ENCODE measurements around the gene BACH1.
"Not testable (repeated sequence)": the region's sequence is repeated elsewhere in the genome, so short reads cannot be mapped to it uniquely, and the experiment has no call there.

Gene BACH1

DNA sequence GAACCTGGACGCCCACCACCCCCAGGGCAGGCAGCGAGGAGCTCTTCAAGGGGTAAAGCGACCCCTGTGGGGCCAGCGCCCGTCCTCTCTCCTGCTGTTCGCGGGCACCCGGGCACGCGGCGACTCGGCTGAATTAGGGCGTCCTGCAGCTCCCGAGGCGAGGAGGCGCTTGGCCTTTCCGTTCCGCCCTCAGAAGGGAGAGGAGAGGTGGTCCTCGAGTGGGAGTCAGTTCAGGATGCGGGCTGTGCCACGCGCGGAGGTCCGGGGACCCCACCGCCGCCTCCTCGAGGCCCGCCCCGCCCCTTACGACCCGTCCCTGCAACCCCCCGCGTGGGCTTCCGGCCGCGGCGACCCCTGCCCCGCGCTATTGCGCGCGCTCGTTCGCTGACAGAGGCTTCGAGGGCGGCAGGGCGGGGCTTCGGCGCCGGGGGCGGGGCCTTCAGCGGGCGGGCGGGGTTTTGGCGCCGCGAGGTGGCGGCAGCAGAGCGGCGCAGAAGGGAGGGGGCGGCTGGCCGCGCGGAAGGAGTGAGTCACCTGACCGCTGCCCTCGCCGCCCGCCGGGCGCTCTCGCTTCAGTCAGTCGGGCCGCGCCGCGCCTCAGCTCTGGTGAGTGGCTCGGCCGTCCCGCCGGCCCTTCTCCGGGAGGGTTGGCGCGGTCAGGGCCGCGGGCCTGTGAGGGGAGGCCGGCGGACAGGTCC lies at the start of gene BACH1:
BACH1 (plus strand) TSS at position 575 of the 698 bp plus-strand sequence. CDS start 22,359 bp downstream, outside the sequence.
- DNase-seq (ENCODE audit: low spot score), result peak; percentile 73

DNA sequence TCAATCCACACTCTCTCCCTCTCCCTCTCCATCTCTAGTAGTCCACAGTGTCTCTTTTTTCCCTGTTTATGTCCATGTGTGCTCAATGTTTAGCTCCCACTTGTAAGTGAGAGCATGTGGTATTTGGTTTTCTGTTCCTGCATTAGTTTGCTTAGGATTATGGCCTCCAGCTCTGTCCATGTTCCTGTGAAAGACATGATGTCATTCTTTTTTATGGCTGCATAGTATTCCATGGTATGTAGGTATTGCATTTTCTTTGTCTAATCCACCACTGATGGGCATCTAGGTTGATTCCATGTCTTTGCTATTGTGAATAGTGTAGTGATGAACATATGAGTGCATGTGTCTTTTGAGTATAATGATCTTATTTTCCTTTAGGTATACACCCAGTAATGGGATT lies 49.4 kb upstream of the BACH1 start:
- DNase-seq (ENCODE audit: low spot score), result not testable (repeated sequence)

DNA sequence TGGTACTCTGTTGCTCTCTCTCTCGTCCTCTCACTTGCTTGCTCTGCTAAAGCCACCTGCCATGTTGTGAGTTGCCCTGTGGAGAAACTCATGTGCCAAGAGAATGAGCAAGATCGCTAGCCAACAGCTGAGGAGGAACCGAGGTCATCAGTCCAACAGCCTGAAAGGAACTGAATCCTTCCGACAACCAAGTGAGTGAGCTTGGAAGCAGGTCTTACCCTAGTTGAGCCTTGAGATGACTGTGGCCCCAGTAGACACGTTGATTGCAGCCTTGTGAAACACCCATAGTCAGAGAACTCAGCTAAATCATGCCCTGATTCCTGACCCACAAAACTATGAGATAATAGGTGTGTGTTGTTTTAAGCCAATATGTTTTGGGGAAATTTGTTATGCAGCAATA lies 48.1 kb upstream of the BACH1 start:
- no peak for DNase-seq (ENCODE audit: low spot score)

DNA sequence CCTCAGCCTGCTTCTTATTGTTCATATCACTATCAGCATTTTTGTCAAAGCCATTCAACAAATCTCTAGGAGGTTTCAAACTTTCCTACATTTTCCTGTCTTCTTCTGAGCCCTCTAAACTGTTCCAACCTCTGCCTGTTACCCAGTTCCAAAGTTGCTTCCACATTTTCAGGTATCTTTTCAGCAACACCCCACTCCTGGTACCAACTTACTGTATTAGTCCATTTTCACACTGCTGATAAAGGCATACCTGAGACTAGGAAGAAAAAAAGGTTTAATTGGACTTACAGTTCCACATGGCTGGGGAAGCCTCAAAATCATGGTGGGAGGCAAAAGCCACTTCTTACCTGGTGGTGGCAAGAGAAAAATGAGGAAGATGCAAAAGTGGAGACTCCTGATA lies 44.9 kb upstream of the BACH1 start:
- DNase-seq (ENCODE audit: low spot score), result not testable (repeated sequence)

DNA sequence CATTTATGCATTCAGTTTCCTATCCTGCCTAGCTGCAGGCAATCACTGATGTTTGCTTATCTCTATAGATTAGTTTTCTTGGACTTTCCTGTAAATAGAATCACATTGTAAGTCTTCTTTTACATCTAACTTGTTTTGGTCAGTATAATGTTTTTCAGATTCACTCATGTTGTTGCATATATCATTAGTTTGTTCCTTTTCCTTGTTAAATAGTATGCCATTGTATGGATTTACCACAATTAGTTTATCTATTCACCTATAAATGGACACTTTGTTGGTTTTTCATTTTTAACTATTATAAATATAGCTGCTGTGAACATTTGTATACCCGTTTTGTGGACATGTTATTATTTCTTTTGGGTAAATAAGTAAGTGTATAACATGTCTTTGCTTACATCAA lies 44.2 kb upstream of the BACH1 start:
- no peak for DNase-seq (ENCODE audit: low spot score)

DNA sequence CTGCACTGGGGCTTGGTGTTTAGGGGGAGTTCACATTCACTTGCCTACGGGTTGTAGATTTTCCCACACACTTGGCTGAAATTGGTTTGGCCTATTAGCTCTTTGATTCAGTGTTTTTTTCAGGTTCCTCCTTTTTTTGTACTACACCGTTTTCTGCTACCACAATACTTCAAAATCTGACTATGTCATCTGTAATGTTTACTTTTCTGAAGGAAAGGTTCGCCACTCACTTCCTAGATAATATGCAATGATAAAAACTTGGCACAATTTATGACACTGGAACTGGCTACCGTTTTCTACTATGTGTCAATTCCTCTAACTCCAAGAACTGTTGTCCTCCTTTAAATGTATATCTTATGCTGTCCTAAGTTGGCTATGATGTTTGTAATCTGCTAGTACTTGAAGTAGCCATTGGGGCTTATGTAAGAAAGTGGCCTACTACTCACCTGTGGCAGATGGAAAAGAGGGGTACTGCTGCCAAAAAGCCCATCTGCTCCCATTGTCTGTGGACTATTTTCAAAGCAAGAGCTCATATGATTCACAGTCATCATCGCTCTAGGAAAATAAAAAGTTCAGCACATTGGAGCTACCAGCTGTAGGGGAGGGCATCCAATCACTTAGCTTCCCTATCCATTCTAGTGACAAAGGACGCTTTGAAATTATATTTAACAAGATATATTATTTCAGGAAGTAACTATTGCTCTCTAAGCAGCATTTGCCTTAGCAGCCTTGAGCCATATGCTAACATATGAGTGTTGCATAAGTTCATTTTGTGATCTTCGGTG lies 42.4 kb upstream of the BACH1 start:
- DNase-seq (ENCODE audit: low spot score), result no peak

DNA sequence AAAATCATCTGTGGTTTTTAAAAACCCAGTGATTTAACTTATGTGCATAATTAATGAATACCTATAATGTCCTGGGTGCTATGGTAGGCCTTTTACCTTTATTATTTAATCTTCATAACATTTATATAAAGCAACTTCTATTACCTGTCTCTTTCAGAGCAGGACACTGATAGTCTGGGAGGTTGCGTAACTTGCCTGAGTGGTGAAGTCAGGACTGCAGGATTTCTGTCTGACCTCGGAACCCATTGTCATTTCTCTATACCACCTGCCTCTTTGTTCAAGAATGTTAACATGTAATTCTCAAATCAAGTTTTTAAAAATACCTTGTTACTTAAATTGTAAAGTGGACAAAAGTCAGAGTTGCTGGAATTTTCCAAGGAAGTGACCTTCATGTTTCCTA lies 41.0 kb upstream of the BACH1 start:
- DNase-seq (ENCODE audit: low spot score), result no peak

DNA sequence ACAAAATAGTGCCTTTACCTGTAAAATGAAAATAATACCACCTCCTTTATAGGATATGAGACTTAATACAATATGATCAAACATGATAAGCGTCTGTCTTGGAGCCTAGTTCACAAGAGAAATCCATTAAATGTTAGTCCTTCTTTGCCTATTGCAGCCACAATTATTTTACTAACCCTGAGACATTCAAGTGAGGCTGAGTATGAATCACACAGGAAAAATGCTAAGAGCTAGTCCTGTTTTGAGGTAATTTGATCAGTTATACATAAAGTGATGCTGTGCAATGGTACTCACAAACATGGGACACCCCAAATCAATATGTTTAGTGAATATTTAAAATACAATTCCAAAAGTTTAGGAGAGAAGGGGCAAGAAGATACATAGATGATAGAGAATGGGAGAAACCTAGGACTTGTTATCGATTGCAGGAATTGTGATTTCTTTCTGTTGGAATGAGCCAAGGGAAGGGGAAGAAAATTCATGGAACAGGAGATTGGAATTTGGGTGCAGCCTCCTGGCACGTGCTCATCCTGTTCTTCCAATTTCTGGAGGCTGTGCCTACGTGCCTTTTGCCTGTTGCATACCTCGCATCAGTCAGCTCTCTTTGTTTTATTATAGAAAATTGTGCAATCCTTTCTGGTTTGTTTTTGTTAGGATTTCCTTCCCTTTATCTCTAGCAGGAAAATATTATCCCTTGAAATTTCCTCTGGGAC lies 39.9 kb upstream of the BACH1 start:
- DNase-seq (ENCODE audit: low spot score), result no peak

DNA sequence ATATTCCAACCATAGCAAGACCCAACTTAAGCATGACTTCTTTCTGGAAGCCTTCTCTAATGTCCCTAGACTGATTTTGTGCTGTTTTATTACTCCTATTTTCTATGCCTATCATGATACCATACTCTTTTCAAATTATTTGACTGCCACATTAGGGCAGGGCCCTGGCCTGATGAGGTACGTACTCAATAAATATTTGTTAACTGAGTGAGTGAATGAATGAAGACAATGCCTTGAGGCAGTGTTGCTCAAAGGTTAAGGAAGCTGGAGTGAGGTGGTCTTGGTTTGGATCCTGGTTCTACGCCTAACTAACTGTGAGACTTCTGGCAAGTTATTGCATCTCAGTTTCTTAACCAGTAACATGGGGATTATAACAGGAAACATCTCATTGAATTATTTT lies 38.3 kb upstream of the BACH1 start:
- no peak for DNase-seq (ENCODE audit: low spot score)

DNA sequence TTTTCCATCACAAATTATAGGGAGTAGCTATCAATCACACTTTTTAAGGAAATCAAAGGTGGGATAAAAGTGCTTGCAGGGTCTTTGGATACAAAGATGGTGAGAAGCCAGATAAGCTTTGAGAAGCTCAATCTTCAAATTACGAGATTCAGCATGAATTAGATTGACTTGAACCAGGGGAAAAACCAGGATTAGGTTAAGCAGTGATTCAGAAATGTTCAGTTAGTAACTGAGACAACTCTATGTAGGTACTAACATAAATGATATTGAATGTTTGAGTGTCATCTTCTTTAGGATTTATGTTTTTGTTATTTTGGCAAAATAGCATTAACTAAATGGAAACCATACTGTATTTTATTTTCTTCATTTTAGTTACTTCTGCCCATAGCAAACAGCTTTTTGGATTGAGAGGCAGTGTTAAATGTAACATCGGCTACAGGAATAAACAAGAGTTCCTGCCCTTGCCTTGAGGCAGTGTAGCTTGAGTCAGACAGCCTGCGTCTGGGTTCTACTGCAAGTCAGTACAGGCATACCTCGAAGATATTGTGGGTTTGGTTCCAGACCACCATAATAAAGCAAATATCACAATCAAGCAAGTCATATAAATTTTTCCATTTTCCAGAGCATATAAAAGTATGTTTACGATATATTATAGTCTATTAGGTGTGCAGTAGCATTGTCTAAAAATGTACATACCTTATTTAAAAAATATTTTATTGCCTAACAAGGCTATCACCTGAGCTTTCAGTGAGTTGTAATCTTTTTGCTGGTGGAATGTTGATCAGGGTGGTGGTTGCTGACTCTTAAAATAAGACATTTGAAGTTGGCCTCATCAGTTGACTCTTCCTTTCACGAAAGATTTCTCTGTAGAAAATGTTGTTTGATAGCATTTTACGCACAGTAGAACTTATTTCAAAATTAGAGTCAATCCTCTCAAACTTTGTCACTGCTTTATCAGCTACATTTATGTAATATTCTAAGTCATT lies 36.9 kb upstream of the BACH1 start:
- DNase-seq (ENCODE audit: low spot score), result no peak

DNA sequence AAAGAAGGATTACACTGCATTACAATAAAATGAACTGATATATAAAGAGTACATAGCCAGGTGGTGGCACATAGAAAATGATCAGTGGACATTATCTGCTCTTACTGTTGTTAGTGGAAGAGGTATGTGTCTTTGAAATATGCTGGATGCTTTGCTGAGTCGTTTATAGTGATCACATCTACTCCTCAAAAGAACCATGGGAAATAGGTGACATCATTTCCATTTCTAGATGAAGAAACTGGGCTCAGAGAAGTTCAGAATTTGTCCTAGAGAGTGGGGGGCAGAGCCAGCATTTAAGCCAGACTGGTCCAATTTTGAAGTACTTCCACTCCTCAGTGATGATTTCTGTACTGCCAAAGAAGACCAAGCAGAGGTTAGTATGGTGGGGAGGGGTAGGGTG lies 34.0 kb upstream of the BACH1 start:
- DNase-seq (ENCODE audit: low spot score), result no peak

DNA sequence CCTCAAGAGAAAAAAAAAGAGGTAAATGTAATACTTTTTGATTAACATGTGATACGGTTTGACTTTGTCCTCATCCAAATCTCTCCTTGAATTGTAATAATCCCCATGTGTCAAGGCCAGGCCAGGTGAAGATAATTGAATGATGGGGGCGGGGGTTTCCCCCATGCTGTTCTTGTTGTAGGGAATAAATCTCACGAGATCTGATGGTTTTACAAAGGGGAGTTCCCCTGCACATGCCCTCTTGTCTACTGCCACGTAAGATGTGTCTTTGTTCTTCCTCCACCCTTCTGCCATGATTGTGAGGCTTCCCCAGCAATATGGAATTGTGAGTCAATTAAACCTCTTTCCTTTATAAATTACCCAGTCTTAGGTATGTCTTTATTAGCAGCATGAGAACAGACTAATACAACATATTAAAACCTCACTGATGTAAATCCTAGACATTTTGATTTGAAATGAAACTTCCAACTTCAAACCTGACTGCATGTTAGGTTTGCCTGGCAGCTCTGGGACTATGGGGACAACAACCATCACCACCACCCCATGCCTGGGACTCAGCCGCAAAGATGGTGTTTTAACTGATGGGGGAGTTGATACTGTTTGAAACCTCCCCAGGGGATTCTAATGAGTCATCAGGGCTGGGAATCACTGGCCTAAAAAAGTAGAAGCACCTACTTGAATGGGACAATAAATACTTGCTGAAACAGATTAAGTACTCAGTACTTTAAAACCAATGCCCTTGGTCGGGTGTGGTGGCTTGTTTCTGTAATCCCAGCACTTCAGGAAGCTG lies 32.8 kb upstream of the BACH1 start:
- no peak for DNase-seq (ENCODE audit: low spot score)

DNA sequence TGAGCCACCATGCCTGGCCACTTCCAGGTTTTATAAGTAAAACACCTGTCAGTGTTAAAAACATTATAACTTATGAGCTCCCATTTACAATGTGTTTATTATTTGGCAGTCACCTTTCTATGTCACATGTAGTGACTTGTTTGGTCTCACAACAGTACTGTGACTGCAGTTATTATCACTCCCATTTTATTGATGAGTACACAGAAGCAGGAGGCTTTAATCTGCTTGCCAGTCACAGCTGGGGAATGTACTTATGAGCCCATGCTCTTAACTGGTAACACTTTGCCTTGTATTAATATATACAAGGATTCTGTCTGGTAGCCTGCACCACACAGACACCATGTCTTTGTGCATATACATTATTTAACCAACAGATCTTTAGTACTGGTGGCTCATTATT lies 31.1 kb upstream of the BACH1 start:
- DNase-seq (ENCODE audit: low spot score), result no peak

DNA sequence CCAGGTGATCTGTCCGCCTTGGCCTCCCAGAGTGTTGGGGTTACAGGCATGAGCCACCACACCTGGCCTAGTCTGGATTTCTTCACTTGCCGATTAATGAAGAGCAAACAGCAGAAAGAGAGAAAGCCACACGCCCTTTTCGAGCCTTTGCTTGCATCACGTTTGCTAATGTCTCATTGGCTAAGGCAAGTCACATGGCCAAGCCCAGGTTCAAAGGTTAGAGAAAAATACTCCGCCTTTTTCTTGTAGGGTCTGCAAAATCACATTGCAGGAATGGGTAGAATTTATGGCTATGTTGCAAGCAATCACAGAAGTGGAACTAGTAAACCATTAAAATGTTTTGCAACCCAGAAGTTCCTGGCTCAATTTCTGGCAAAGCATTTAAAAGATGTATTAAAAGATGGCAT lies 26.8 kb upstream of the BACH1 start:
- peak; percentile 39 for DNase-seq (ENCODE audit: low spot score)

DNA sequence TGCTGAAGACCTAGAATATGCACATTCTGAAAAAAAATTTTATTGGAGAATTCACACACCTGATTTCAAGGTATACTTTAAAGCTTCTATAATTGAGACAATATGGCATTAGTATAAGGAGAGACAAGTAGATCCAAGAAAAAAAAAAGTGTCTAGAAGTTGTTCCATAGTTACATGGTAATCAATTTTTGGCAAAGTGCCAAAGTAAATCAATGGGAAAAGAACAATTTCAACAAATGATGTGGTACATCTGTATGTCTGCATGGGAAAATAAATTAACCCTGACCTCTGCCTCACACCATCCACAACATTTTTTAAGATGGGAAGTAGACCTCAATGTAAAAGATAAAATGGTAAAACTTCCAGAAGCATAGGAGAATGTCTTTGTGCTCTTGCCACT lies 21.3 kb upstream of the BACH1 start:
- DNase-seq (ENCODE audit: low spot score), result no peak

DNA sequence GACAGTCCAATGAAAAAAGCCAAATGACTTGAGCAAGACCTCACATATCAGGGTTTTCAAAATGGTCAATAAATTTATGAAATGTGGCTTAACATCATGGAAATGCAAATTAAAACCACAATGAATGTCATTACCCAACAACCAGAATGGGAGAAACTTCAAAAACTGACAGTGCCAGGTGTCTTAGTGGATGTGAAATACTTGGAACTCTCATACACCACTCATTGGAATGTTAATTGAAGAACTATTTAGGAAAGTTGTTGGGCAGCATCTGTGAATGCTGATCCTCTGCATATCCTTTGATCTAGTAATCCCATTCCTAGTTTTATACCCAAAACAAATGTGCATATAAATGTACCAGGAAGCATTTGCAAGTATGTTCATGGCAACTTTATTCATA lies 19.2 kb upstream of the BACH1 start:
- no peak for DNase-seq (ENCODE audit: low spot score)

DNA sequence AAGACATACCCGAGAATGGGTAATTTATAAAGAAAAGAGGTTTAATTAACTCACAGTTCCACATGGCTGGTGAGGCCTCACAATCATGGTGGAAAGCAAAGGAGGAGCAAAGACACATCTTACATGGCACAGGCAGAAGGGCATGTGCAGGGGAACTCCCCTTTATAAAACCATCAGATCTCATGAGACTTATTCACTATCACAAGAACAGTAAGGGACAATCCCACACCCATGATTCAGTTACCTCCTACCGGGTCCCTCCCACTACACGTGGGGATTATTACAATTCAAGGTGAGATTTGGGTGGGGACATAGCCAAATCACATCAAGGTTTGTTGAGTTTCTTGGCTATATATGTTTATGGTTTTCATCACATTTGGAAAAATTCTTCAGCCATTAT lies 16.9 kb upstream of the BACH1 start:
- DNase-seq (ENCODE audit: low spot score), result not testable (repeated sequence)

DNA sequence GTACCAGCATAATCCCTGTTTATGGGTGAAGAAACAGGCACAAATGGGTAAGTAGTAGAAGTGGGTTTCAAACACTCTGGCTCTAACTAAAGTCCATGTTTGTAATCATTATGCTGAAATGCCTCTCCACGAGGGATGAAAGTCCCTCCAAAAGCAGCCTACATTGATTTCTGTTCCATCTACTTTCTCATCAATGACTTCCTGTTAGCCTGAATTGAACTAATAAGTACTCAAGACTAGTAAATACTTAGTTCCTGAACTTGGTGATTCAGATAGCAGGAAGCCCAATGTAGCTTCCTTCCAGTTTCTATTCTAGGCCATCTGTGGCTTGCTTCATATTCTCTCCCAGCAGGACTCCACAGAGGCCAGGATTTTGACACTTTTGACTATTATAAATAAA lies 11.3 kb upstream of the BACH1 start:
- DNase-seq (ENCODE audit: low spot score), result no peak

DNA sequence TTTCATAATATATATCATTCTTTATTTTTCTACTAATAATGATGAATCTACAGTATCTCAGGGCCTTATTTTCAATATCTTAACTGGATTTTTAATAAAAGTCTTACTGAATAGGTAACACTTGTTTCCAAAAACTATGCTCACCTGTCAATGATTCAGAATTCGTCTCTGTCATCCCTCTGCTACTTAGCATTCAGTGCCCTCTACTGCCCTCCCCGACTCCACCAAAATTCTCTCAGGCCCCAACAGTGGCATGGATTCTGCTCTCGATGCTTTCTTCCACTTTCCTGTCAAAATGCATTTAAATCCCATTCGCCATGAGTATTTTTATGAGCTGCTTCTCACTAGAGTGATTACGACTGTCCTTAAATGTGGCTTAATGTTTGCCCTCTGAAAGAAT lies 10.5 kb upstream of the BACH1 start:
- no peak for DNase-seq (ENCODE audit: low spot score)

DNA sequence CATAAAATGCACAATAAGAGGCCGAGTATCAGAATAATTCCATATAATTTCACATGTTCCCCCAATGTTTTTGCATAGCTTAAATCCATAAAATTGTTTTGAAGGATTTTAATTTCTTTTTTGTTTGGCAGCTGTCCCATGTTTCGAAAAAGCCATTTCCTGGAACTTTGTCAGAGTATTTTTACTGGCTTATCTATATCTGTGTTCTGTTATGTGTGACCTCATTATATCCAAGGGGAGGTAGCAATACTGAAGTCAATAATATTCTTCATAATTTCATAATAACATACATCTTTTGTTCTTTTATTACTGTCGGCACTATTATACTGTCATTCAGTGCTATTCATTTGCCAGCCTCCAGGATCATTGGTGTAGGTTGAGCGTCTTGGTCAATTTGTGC lies 9.4 kb upstream of the BACH1 start:
- DNase-seq (ENCODE audit: low spot score), result no peak

DNA sequence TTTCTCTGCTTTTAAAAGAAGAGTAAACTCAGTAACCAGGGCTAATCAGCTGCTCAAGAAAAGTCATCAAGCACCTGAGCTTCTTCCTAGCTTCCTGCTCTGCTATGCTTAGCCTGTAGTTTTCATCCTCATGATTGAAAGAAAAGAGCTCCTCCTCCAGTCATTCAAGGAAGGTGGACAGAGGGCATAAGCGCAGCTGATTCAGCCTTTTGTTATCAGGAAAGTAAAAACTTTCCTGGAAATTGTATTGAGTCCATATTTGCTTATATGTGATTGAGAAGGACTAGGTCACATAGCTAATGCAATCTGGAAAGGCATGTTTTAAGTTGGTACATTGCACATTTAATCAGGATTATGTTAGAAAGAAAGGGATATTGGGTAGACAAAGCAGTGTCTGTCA lies 8.5 kb upstream of the BACH1 start:
- no peak for DNase-seq (ENCODE audit: low spot score)
